HG02623 (cell line): ENCODE results near the gene ANAPC5.

ENCODE experiments used
- ATAC-seq: cut with Tn5 transposase; IDR thresholded peaks from one replicate; pipeline ENCODE4 v1.9.1; 2021; ENCODE audit warnings: moderate library complexity; ENCODE audit not compliant: unreplicated experiment

Gene ANAPC5

GRCh38 chr12:121366063-121366459, 13.8 kb upstream of the ANAPC5 start:
- no peak for ATAC-seq

GRCh38 chr12:121365416-121366062, 13.3 kb upstream of the ANAPC5 start:
- ATAC-seq, result no peak

GRCh38 chr12:121364683-121365121, 12.5 kb upstream of the ANAPC5 start:
- no peak for ATAC-seq

GRCh38 chr12:121358073-121358472, 5.9 kb upstream of the ANAPC5 start:
- ATAC-seq, result no peak

GRCh38 chr12:121357331-121357730, 5.1 kb upstream of the ANAPC5 start:
- no peak for ATAC-seq

GRCh38 chr12:121356657-121357056, 4.4 kb upstream of the ANAPC5 start:
- ATAC-seq, result no peak

GRCh38 chr12:121355818-121356217, 3.6 kb upstream of the ANAPC5 start:
- no peak for ATAC-seq

GRCh38 chr12:121352682-121353018, 439 bp upstream of the ANAPC5 start:
- ATAC-seq, result no peak

GRCh38 chr12:121346747-121347146, 5.5 kb downstream of the ANAPC5 start:
- ATAC-seq, result no peak

- ATAC-seq, result no peak
Measured at GRCh38 chr12:121345151-121345815, 6.9 kb downstream of the ANAPC5 start.

- ATAC-seq, result no peak
Measured at GRCh38 chr12:121344506-121344905, 7.7 kb downstream of the ANAPC5 start.

- ATAC-seq, result no peak
Measured at GRCh38 chr12:121337416-121337815, 14.8 kb downstream of the ANAPC5 start.

- no peak for ATAC-seq
Measured at GRCh38 chr12:121334513-121335343, 17.5 kb downstream of the ANAPC5 start.

- no peak for ATAC-seq
Measured at GRCh38 chr12:121333747-121334146, 18.5 kb downstream of the ANAPC5 start.

GRCh38 chr12:121331248-121331647, 21.0 kb downstream of the ANAPC5 start:
- ATAC-seq, result no peak

GRCh38 chr12:121330692-121331091, 21.5 kb downstream of the ANAPC5 start:
- no peak for ATAC-seq

GRCh38 chr12:121330195-121330594, 22.0 kb downstream of the ANAPC5 start:
- no peak for ATAC-seq

GRCh38 chr12:121328620-121329019, 23.6 kb downstream of the ANAPC5 start:
- ATAC-seq, result no peak

GRCh38 chr12:121326996-121327674, 25.1 kb downstream of the ANAPC5 start:
- ATAC-seq, result no peak

- ATAC-seq, result no peak
Measured at GRCh38 chr12:121325922-121326396, 26.3 kb downstream of the ANAPC5 start.

- ATAC-seq, result no peak
Measured at GRCh38 chr12:121323908-121324307, 28.3 kb downstream of the ANAPC5 start.
